ENCODE measurements around the gene ANKRD13D.
A peak's percentile ranks its signal among the peaks of the same experiment; 100 is the strongest.
"Not testable (repeated sequence)": the region's sequence is repeated elsewhere in the genome, so short reads cannot be mapped to it uniquely, and the experiment has no call there.

ANKRD13D gene

DNA sequence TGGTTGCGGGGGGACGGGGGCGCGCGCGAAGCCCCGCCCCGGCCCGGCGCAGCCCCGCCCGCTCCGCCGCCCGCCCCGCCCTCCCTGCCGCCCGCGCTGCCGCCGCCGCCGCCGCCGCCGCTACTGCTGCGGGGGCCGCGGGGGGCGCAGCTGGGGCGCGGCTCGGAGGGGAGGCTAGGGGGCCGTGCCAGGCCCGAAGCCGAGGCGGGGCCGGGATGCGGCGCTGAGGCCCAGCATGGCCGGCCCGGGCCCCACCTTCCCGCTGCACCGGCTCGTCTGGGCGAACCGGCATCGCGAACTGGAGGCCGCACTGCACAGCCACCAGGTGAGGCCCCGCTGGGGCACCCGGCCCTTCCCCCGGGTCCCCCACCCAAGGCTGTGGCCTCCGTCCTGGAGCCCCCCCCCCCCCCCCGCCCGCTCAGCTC lies at the start of gene ANKRD13D:
Gene ANKRD13D, plus strand, starts transcription at position 78 of the 425 bp plus-strand sequence. Its CDS starts 158 bp downstream, at position 236.
- no peak for FAIRE-seq

GRCh38 chr11:67239783-67240575 lies 49.1 kb upstream of the ANKRD13D start:
- FAIRE-seq, result peak; percentile 87

DNA sequence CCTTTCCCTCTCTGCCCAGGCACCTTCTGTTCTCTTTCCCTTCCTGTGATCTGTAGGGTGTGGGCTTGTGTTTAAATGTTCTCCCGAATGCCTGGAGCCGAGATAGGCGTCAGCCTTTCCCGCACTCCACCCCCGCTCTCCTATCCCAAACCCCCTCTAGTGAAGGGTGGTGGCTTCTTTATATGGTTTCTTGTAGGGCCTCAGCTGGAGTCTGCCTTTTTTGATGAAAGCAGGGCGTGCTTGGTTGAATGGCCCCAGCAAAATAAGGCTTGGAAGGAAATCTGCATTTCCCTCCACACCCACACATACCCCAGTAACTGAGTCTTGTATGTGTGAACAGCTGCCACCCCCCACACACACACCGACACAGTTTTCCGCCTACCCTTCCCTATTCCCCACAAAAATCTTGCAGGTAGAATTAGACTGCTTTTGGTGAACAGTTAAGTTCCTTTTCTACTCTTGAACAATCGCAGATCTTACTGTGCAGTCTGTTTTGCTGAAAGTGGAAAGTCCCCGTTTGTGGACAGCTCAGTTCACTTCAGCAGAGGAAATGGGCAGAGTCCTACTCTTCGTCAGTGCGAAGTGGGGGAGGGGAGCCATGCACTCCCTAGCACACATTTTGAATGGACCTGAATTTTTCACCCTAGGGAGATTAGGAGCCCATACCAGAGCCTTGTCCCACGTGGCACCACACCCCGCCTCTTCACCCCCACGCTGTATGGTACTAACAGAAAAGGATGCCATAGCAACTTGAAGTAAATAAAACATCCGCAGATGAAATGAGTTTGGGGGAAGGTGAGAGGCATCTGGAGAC lies 48.3 kb upstream of the ANKRD13D start:
- FAIRE-seq, result no peak

DNA sequence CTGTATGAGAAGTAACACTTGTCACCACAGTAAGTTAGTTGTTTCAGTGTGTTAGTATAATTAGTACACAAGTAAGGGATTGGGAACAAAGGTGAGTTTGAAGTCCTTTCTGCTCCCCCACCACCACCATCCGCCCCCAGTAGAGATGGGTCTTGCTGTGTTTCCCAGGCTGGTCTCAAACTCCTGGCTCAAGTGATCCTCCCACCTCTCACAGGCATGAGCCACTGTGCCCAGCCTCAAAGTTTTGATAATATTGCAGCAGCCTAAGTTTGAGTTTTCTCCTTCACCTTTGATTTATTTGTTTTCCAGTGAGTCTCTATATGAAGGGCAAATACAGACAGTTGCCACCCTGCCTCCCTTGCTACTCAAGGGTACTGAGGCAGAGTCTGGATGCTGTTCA lies 46.6 kb upstream of the ANKRD13D start:
- no peak for FAIRE-seq

DNA sequence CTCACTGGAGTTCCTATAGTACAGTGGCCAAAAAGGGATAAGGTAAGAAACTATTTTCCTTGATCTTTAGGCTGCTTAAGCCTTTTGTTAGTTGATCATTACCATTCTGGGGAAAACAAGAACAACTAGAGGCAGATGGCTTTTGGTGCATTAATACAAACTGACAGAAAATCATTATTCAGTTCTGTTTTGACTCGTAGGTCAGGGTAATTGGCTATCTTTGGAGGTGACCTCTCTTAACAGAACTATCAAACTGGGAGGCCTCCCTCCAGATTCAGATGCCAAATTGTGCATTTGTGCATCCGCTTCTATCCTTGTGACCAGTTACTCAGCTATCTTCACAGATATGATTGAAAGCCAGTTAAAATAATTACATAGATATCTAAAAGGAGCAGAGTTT lies 46.1 kb upstream of the ANKRD13D start:
- no peak for FAIRE-seq

- no peak for FAIRE-seq
Observed at GRCh38 chr11:67245046-67245445, 44.1 kb upstream of the ANKRD13D start.

DNA sequence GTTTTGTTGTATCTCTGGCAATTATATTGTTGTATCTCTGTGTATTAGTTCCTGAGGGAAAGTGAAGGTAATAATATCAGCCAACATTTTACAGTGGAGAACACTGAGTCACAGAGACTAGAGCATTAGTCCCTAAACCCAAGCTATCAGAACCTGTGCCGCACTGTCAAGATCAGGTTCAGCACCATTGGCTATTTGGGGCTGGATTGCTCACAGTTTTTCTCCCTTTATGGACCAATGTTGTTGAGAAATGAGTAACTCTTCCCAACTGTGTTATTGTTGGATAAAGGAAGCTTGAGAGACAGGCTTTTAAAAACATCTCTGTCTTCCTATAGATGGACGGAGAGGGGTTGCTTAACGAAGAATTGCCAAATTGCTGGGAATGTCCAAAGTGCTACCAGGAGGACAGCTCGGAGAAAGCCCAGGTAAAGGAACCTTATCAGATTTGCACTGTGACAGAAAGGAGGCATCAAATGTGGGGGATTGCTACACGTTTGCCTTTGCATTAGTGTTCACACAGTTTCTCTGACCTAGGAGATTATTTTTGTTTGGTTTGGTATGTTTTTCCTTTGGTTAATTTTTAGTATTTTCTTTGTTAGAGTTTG lies 41.1 kb upstream of the ANKRD13D start:
- no peak for FAIRE-seq

DNA sequence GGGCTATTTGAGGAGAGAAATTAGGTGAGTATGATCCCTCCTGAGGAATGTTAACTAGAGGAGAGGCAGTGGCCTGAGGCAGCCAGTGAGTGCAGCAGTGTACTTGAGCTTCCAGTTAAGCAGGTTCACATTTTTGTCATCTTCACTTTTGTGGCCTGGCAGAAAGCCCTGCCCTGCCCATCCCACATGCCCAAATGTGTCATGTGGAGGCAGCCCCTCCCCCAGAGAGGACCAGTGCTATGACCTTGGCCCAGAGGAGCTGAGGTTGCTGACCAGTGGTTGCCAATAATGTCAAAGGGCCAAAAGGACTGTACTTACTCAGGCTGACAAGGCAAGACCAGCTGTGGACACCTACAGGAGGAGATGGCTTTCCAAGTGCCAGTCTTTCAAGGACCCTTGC lies 40.5 kb upstream of the ANKRD13D start:
- no peak for FAIRE-seq

- FAIRE-seq, result no peak
Observed at GRCh38 chr11:67250059-67251043, 38.8 kb upstream of the ANKRD13D start.

- FAIRE-seq, result no peak
Observed at GRCh38 chr11:67251841-67252240, 37.3 kb upstream of the ANKRD13D start.

- FAIRE-seq, result no peak
Observed at GRCh38 chr11:67252831-67253239, 36.3 kb upstream of the ANKRD13D start.

DNA sequence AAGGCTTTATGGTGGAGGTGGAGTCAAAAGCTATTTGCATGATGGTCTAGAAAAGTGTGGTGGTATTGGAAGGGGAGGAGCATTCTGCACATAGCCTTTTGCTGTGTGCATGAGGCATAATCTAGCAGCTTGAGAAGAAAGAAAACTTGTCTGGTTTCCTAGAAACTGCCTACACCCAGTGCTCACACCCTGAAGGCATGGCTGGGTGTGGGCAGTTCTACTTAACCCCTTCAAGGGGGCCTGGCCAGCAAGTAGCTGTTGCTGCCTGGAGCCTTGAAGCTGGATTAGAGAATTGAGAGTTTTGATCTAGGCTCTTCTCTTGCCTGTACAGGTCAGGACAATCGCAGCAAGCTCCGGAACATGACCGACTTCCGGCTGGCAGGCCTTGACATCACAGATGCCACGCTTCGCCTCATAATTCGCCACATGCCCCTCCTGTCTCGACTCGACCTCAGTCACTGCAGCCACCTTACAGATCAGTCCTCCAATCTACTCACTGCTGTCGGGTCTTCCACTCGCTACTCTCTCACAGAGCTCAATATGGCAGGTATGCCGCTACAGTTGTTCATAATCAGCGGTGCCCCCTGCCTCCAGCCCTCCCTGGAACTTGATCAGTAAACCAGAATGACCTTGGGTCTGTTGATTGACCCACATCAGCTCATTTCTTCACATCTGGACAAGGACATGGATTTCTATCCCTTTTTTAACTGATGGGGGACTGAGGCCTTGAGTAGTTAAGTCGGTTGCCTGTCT lies 35.1 kb upstream of the ANKRD13D start:
- FAIRE-seq, result no peak

DNA sequence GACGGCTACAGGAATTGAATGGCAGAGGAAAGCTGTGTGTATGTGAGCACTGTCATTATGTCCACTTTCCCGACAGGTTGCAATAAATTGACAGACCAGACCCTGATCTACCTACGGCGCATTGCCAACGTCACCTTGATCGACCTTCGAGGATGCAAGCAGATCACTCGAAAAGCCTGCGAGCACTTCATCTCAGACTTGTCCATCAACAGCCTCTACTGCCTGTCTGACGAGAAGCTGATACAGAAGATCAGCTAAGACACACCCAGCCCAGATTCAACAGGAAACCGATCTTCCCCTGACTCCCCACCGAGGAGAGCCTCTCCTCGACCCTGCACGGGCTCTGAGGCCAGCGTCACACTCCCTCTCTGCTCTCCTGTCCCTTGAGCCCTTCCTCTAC lies 34.3 kb upstream of the ANKRD13D start:
- no peak for FAIRE-seq

GRCh38 chr11:67255353-67255752 lies 33.8 kb upstream of the ANKRD13D start:
- FAIRE-seq, result no peak

GRCh38 chr11:67255864-67256263 lies 33.2 kb upstream of the ANKRD13D start:
- FAIRE-seq, result no peak

DNA sequence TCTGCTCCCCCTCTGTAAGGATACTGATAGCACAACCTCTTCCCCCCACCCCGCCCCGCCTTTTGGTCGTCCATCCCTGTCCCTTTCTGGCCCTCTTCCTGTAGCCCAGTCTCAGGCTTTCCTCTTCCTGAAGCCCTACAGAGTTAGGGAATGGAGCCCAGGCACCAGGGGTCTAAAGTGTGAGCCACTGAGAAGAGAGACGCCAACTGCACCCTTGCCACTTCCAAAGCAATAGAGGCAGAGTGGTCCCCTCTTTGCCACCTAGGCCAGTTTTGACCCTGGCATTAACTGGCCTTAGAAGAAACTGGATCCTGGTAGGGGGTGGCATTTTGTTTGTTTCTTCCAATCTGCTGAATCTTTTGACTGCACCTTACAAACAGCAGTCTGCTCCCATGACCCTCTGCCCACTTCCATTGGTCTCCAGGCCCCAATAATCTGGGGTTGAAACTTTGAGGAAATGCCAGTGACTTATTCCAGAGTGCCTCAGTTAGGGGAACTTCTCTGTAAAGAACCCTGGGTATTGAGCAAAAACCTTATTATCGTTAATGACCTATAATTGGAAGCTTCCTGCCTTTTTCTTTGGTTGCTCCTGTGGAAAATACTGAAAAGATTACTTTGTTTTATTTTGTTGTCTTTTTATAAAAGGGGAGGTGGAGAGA lies 32.5 kb upstream of the ANKRD13D start:
- FAIRE-seq, result no peak

DNA sequence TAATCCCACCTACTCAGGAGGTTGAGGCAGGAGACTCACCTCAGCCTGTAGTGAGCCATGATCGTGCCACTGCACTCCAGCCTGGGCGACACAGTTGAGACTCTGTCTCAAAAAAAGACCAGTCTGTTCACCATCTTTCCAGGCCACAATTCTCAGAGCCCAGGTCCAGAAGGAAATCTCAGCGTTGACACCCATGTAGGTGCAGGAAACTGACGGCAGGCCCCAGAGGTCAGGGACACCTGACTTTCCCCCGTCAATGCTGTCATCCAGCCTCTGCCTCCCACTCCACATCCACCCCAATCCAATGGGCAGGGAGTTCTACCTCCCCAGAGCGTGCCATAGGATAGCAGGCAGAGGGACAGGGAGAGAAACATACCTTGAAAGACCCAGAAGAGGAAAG lies 28.7 kb upstream of the ANKRD13D start:
- no peak for FAIRE-seq

DNA sequence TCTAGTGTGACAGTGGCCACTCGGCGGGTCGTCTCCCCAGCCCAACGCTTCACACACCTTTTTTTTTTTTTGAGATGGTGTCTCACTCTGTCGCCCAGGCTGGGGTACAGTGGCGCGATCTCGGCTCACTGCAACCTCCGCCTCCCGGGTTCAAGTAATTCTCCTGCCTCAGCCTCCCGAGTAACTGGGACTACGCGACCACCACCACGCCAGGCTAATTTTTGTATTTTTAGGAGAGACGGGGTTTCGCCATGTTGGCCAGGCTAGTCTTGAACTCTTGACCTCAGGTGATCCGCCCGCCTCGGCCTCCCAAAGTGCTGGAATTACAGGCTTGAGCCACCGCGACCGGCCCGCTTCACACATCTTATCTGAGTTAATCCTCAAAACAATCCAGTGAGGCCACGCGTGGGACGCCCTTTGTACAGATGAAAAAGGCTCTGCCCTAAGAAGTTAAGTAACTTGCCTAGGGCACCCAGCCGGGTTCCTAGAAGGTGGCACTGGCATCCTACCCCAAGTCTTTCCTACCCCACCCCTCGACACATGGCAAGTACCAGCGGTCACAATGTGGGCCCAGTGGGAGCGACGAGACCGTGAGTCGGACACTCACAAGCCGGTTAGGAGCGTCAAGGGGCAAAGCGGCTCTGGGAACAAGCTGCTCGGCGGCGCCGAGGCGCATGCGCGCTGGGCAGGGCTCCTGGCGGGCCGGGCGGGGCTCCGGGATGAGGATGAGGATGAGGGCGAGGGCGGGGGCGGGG lies 28.0 kb upstream of the ANKRD13D start:
- FAIRE-seq, result not testable (repeated sequence)

DNA sequence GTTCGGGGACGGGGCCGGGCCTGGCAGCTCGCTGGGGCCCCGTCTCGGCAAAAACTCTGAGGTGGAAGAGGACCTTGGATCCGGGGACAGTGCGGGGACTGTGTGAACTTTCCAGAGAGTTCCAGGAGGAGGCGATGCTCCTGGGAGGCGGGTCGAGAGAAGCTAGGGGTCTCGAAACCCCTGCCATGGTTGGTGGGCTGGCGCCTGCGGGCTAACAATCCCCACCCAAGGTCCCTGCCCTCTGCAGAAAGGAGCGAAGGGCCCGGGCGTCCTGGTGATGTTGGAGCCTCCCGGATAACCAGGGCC lies 27.5 kb upstream of the ANKRD13D start:
- FAIRE-seq, result no peak

GRCh38 chr11:67261946-67262681 lies 27.0 kb upstream of the ANKRD13D start:
- no peak for FAIRE-seq
